Measurements from ENCODE around the gene SLC1A3. TPM values are rescaled to one million over a fixed set of nuclear protein-coding genes. Genes with fewer than 3 reads are reported as not detected.

Gene SLC1A3
- total RNA-seq, 1 donor from 2014 or later: 8.5 TPM

DNA sequence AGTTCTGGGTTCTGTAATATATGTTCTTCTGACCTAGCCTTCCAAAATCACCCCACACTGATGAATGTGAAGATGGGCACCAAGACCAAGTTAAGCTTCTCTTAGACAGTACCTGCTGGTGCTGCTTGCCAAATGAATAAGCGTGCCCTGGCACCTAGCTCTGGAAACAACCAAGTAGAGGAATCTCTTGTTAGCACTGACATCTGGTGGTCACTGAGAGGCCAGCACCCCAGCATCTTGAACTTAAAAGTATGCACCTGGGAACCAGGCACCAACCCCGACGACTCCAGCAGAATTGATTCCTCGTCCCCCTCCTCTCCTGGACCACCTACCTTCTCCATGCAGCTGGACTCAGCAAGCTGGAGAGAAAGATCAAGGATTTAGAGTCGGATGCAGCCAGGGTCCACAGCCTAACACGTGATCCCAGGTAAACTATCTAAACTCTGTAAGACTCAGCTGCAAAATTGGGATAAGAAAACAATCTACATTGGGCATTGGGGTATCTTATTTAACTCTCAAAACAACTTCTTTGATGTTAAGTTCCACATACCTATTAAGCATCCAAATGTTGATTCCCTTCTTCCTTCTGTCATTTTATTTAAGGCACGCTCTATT, 89.8 kb downstream of the SLC1A3 start:
- Histone ChIP-seq H2AFZ (replicated peaks) (no peak overlapping the region), H3F3A (ENCODE audit: low read depth) (peaks cover 10% of the 10 kb centered on the region), H4K20me1 (ENCODE audit: low read depth) (no peaks in the 10 kb centered on the region), H3K4me1 (no peaks in the 10 kb centered on the region), H3K36me3 (no peaks in the 10 kb centered on the region), H3K79me2 (ENCODE audit: low read depth) (no peaks in the 10 kb centered on the region), H3K27ac (no peak overlapping the region), H3K4me3 (no peak overlapping the region), H3K4me2 (no peak overlapping the region), H3K9me3 (ENCODE audit: low read depth) (no peaks in the 10 kb centered on the region), H3K9ac (no peak overlapping the region), H3K27me3 (peaks cover 31% of the 10 kb centered on the region)
- H3K4me1 Mint-ChIP-seq: peaks cover 13% of the 10 kb centered on the region
- no peak for TF ChIP-seq EZH2phosphoT487 (IDR thresholded peaks at IDR 0.05)
- no peak for TF ChIP-seq EZH2 (IDR thresholded peaks at IDR 0.05)
- peak; percentile 79 for TF ChIP-seq CTCF (IDR thresholded peaks at IDR 0.05)
- no peak overlapping the region for H3K4me3 Mint-ChIP-seq
- H3K9me3 Mint-ChIP-seq: no peaks in the 10 kb centered on the region
- peaks cover 18% of the 10 kb centered on the region for H3K27me3 Mint-ChIP-seq (ENCODE audit: insufficient read depth, low read depth)
- peak; percentile 67 for DNase-seq (ENCODE audit: low spot score)
- no peak overlapping the region for H3K27ac Mint-ChIP-seq
- no peaks in the 10 kb centered on the region for H3K36me3 Mint-ChIP-seq

DNA sequence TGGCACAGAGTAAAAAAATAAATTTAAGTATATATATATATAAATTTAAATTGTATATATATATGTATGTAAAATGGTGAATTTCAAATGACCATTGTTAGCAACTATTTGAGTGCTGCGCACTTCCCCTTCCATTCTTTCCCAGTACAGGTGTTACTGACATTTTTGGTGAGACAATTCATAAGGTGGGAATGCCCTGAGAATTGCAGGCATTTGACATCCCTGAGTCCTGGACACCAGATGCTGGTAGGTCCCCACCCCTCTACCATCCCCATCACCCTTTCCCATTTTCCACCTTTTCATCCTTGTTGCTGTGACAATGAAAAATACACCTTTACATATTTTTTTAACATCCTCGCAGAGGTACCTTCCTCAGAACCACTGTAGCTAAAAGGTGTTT, 91.6 kb downstream of the SLC1A3 start:
- Mint-ChIP-seq H3K4me1 (peaks cover 5% of the 10 kb centered on the region), H3K4me3 (no peak overlapping the region), H3K27ac (no peak overlapping the region), H3K9me3 (no peaks in the 10 kb centered on the region), H3K36me3 (no peaks in the 10 kb centered on the region), H3K27me3 (ENCODE audit: insufficient read depth, low read depth) (peaks cover 10% of the 10 kb centered on the region)
- Histone ChIP-seq H3K9ac (no peak overlapping the region), H3K4me2 (no peak overlapping the region), H3F3A (ENCODE audit: low read depth) (no peaks in the 10 kb centered on the region), H3K27me3 (peaks cover 15% of the 10 kb centered on the region), H3K79me2 (ENCODE audit: low read depth) (no peaks in the 10 kb centered on the region), H3K9me3 (ENCODE audit: low read depth) (no peaks in the 10 kb centered on the region), H2AFZ (replicated peaks) (no peak overlapping the region), H4K20me1 (ENCODE audit: low read depth) (no peaks in the 10 kb centered on the region), H3K36me3 (no peaks in the 10 kb centered on the region), H3K4me3 (no peak overlapping the region), H3K27ac (no peak overlapping the region), H3K4me1 (no peaks in the 10 kb centered on the region)
- TF ChIP-seq CTCF (IDR thresholded peaks at IDR 0.05) (no peak), EZH2 (IDR thresholded peaks at IDR 0.05) (no peak), EZH2phosphoT487 (IDR thresholded peaks at IDR 0.05) (no peak)
- no peak for DNase-seq (ENCODE audit: low spot score)

DNA sequence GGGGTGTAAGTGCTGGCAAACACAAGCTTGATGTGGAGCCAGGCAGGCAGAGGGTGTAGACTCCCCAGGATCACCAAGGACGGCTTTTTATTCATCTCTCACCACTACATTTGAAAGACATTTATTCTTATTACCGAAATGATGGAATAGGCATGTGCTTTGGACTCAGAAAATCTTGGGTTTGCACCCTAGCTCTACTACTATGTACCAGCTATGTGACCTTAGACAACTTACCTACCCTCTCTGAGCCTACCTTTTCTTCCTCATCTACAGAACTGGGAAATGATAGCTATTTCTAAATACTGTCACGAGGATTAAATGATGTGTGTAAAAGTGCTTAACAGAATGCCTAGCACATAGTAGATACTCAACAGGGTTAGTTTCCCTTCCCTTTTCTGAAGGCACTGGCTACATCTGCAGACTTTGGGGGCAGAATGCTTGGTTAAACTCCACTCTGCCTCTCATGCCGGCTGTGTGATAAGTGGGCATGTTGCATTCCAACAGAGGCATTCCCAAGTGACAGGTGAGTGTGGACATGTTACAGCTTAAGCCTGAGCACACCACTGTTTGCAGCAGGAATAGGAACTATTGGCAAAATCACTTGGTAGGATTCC, 94.8 kb downstream of the SLC1A3 start:
- Histone ChIP-seq H4K20me1 (ENCODE audit: low read depth) (no peaks in the 10 kb centered on the region), H3K9ac (no peak overlapping the region), H3K9me3 (ENCODE audit: low read depth) (no peaks in the 10 kb centered on the region), H3K79me2 (ENCODE audit: low read depth) (no peaks in the 10 kb centered on the region), H3K27me3 (no peaks in the 10 kb centered on the region), H3K27ac (no peak overlapping the region), H3K4me1 (peaks cover 13% of the 10 kb centered on the region), H3K4me3 (no peak overlapping the region), H3K4me2 (no peak overlapping the region), H3K36me3 (no peaks in the 10 kb centered on the region), H2AFZ (replicated peaks) (no peak overlapping the region), H3F3A (ENCODE audit: low read depth) (no peaks in the 10 kb centered on the region)
- no peak overlapping the region for H3K4me3 Mint-ChIP-seq
- H3K4me1 Mint-ChIP-seq: no peaks in the 10 kb centered on the region
- no peak for TF ChIP-seq EZH2phosphoT487 (IDR thresholded peaks at IDR 0.05)
- TF ChIP-seq EZH2 (IDR thresholded peaks at IDR 0.05): no peak
- TF ChIP-seq CTCF (IDR thresholded peaks at IDR 0.05): no peak
- no peak for DNase-seq (ENCODE audit: low spot score)
- H3K9me3 Mint-ChIP-seq: no peaks in the 10 kb centered on the region
- H3K27ac Mint-ChIP-seq: no peak overlapping the region
- no peaks in the 10 kb centered on the region for H3K36me3 Mint-ChIP-seq
- peaks cover 3% of the 10 kb centered on the region for H3K27me3 Mint-ChIP-seq (ENCODE audit: insufficient read depth, low read depth)
